Measurements from ENCODE around the gene FGR.

FGR gene

DNA sequence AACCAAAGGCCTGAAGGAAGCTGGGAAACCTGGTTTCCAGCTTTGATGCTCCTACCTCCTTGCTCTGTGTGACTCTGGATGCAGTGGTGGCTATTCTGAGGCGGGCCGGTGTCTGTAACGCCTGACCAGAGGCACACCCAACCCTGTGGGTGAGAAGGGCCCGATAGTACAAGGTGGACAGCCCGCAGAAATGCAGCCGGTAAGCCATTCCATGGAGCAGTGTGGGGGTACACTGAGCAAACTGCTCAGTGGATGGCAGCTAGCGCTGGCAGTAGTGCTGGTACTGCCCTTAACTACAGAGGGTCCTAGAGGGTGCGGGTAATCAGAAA lies 67.0 kb downstream of the FGR start:
- peak overlapping the region; percentile 7 for H3K4me3 ChIP-seq (ENCODE audit: control insufficient read depth, low read depth, low read length)
- no peak for DNase-seq (ENCODE audit: low read depth)
- TF ChIP-seq CTCF (conservative IDR thresholded peaks at IDR 0.05; ENCODE audit: control insufficient read depth, insufficient read depth, low read depth, low read length) = no peak

GRCh38 chr1:27567146-27567526 lies 67.8 kb downstream of the FGR start:
- TF ChIP-seq CTCF (conservative IDR thresholded peaks at IDR 0.05; ENCODE audit: control insufficient read depth, insufficient read depth, low read depth, low read length) = no peak
- DNase-seq (ENCODE audit: low read depth) = no peak
- no peak overlapping the region for H3K4me3 ChIP-seq (ENCODE audit: control insufficient read depth, low read depth, low read length)

- DNase-seq (ENCODE audit: low read depth) = no peak
- TF ChIP-seq CTCF (conservative IDR thresholded peaks at IDR 0.05; ENCODE audit: control insufficient read depth, insufficient read depth, low read depth, low read length) = no peak
- H3K4me3 ChIP-seq (ENCODE audit: control insufficient read depth, low read depth, low read length) = no peak overlapping the region
Observed at GRCh38 chr1:27566462-27567145, 68.4 kb downstream of the FGR start.

DNA sequence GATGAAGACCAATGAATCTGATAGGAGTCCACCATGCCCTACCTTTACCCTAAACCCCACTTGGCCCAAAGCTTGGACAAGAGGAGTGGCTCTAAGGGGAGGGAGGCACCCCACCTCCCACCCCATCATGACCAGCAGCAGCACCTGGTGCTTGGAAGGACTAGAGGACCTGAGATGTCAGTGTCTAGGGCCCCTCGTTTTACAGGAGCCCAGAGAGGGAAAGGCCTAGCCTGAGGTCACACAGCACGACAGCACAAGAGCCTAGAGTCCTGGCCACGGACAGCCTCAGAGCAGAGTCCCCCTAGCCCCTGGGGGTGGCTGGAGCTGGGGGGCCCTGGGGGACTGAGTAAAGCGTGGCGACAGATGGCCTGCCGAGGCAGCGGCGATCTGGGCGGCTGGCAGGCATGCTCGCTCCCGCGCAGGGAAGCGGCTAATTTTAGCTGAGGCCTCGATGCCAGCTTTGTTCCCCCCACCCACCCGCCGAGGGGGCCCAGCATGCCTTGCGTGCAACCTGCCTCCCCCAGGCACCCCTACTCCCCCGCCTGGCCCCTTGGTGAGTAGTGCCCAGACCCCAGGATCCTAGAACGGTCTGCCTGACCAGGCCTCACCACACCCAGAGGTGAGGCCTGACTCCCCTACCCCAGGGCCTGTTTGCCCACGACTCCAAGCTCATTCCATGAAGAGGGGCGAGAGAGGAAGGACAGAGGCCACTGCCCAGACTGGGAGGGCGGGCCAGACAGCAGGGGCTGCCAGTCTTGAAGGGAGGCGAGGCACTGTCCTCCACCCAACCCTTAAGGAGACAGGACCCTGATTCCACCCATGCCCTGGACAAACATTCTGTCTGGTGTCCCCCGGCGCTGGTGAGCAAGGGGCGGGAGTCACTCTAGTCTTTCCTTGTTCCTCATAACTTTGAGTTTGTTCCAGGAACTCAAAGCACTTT lies 70.0 kb downstream of the FGR start:
- H3K4me3 ChIP-seq (ENCODE audit: control insufficient read depth, low read depth, low read length) = no peak overlapping the region
- TF ChIP-seq CTCF (conservative IDR thresholded peaks at IDR 0.05; ENCODE audit: control insufficient read depth, insufficient read depth, low read depth, low read length) = no peak
- DNase-seq (ENCODE audit: low read depth) = no peak

DNA sequence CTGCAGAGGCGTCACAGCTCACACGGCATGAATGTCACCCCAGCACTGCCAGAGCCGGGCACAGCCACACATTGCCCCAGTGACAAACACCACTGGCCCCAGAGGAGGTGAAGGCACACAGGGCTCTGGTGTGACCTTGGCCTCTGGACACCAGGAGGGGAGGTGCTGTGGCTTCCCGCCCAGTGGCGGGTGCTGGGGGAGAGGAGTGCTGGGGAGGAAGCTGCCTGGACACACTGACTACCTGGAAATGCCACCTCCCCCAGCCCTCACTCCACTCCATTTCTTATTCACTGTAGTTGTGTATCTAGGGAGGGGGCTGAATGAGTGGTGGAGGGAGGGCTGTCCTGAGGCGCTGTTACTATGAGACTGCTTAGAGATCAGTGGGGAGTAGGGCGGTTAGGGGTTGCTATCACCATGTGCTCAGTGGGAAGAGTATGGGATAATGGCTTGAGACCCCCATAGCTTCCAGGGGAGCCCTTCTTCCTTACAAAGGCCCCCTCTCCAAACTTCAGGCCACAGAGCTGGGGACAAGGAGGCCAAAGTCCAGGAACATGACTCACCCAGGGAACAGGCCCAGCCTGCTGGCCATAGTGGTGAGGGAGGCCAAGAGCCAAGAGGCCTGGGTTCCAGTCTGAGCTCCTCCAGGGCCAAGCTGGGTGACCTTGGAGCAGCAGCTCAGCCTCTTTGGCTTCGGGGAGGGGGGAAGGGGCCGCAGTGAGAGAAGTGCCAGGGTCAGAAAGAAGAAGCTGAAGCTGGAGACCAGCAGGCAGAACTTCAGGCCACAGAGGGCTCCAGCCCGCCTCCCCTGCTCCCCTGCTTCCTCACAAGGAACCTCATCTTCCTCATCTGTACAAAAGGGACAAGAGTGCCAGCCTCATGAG lies 71.2 kb downstream of the FGR start:
- peak; percentile 62 for DNase-seq (ENCODE audit: low read depth)
- no peak for TF ChIP-seq CTCF (conservative IDR thresholded peaks at IDR 0.05; ENCODE audit: control insufficient read depth, insufficient read depth, low read depth, low read length)
- no peak overlapping the region for H3K4me3 ChIP-seq (ENCODE audit: control insufficient read depth, low read depth, low read length)

GRCh38 chr1:27563341-27563590 lies 71.7 kb downstream of the FGR start:
- no peak for TF ChIP-seq CTCF (conservative IDR thresholded peaks at IDR 0.05; ENCODE audit: control insufficient read depth, insufficient read depth, low read depth, low read length)
- no peak for DNase-seq (ENCODE audit: low read depth)
- H3K4me3 ChIP-seq (ENCODE audit: control insufficient read depth, low read depth, low read length) = no peak overlapping the region

All from fibroblast of mammary gland (primary cell).